ENCODE data around the gene GPR15LG.
"Not testable (repeated sequence)": the region's sequence is repeated elsewhere in the genome, so short reads cannot be mapped to it uniquely, and the experiment has no call there.

Gene GPR15LG

GRCh38 chr10:84139126-84140035 is 34.2 kb upstream of the GPR15LG start, which contains the start of gene GHITM:
GHITM (plus strand) TSS chr10:84139509; CDS start chr10:84141501, 1,992 bp downstream.
- Histone ChIP-seq H3K27ac (peak within 1 kb of the TSS; percentile 91 to 98), H3K4me3 (peak within 1 kb of the TSS; percentile 99)
- TF ChIP-seq CTCF (IDR thresholded peaks at IDR 0.05), result peak; percentile 20
- DNase-seq (ENCODE audit: low spot score), result peak; percentile 99

- H3K4me3 ChIP-seq, result peak overlapping the region; percentile 99
- peak; percentile 73 for DNase-seq (ENCODE audit: low spot score)
- peak overlapping the region; percentile 91 to 98 for H3K27ac ChIP-seq
- TF ChIP-seq CTCF (IDR thresholded peaks at IDR 0.05), result no peak
These were observed 33.6 kb upstream of the GPR15LG start for GRCh38 chr10:84140036-84140379.

GRCh38 chr10:84147347-84147746 is 26.3 kb upstream of the GPR15LG start:
- no peak for TF ChIP-seq CTCF (IDR thresholded peaks at IDR 0.05)
- Histone ChIP-seq H3K27ac (no peak overlapping the region), H3K4me3 (no peak overlapping the region)
- DNase-seq (ENCODE audit: low spot score), result no peak

GRCh38 chr10:84148006-84148597 is 25.5 kb upstream of the GPR15LG start:
- not testable (repeated sequence) for DNase-seq (ENCODE audit: low spot score); H3K27ac ChIP-seq; H3K4me3 ChIP-seq

GRCh38 chr10:84149854-84150253 is 23.7 kb upstream of the GPR15LG start:
- TF ChIP-seq CTCF (IDR thresholded peaks at IDR 0.05), result no peak
- no peak for DNase-seq (ENCODE audit: low spot score)
- no peak overlapping the region for H3K27ac ChIP-seq
- no peak overlapping the region for H3K4me3 ChIP-seq

GRCh38 chr10:84152769-84153168 is 20.8 kb upstream of the GPR15LG start:
- DNase-seq (ENCODE audit: low spot score), result no peak

More at GRCh38 chr10:84152769-84153168, 20.8 kb upstream of the GPR15LG start:
- no peak for TF ChIP-seq CTCF (IDR thresholded peaks at IDR 0.05)
- Histone ChIP-seq H3K27ac (no peak overlapping the region), H3K4me3 (no peak overlapping the region)

All from coronary artery (tissue), 2 donors.